UCSD-AML1 (cell line): ENCODE results near the gene NUP188.
A peak's percentile ranks its signal among the peaks of the same experiment; 100 is the strongest.

ENCODE experiments used
- DNase-seq: peaks from one replicate; lab custom pipeline; 2025; ENCODE audit not compliant: unreplicated experiment; lab: John Stamatoyannopoulos, UW

NUP188 gene, protein sequence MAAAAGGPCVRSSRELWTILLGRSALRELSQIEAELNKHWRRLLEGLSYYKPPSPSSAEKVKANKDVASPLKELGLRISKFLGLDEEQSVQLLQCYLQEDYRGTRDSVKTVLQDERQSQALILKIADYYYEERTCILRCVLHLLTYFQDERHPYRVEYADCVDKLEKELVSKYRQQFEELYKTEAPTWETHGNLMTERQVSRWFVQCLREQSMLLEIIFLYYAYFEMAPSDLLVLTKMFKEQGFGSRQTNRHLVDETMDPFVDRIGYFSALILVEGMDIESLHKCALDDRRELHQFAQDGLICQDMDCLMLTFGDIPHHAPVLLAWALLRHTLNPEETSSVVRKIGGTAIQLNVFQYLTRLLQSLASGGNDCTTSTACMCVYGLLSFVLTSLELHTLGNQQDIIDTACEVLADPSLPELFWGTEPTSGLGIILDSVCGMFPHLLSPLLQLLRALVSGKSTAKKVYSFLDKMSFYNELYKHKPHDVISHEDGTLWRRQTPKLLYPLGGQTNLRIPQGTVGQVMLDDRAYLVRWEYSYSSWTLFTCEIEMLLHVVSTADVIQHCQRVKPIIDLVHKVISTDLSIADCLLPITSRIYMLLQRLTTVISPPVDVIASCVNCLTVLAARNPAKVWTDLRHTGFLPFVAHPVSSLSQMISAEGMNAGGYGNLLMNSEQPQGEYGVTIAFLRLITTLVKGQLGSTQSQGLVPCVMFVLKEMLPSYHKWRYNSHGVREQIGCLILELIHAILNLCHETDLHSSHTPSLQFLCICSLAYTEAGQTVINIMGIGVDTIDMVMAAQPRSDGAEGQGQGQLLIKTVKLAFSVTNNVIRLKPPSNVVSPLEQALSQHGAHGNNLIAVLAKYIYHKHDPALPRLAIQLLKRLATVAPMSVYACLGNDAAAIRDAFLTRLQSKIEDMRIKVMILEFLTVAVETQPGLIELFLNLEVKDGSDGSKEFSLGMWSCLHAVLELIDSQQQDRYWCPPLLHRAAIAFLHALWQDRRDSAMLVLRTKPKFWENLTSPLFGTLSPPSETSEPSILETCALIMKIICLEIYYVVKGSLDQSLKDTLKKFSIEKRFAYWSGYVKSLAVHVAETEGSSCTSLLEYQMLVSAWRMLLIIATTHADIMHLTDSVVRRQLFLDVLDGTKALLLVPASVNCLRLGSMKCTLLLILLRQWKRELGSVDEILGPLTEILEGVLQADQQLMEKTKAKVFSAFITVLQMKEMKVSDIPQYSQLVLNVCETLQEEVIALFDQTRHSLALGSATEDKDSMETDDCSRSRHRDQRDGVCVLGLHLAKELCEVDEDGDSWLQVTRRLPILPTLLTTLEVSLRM (N-terminal part only)

DNA sequence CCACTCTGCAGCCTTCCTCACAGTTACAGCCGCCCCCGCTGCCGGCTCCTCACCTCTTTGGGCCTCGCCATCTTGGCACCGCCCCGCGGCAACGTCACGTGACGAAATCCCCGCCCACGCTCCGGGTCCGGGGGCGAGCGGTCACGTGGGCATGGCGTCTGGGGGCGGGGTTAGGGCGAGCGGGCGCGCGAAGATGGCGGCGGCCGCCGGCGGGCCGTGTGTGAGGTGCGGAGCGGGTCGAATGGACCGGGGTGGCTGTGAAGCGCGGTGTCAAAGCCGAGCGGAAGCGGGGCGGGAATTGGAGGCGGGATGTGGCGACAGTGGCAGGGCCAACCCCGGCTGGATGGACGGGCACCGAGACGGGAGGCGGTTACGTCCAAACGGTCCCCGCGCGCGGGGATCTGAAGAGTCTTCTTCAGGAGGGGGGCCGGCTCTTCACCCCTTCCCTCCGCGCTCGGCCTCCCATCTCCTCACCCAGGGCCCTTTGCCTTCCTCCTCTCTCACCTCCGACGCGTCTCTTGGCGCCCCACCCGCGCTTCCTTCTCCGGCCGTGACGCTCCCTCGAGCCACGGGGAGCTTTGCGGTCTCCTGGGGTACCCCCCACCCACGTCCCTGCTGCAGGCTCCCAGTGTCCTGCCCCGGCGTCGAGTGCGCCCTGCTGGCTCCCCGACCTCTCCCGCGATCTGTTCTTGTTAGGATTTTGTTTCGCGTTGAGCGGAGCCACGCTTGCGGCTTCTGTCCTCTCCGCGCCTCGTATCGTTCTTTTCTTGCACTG, at the start of gene NUP188, which contains the start of gene DOLK:
NUP188 (plus strand) TSS at position 173 of the 775 bp plus-strand sequence; CDS start at position 194, 21 bp downstream.
DOLK (minus strand) TSS at position 77 of the 775 bp plus-strand sequence. CDS start 300 bp downstream, outside the sequence.
- DNase-seq, result peak; percentile 95

DNA sequence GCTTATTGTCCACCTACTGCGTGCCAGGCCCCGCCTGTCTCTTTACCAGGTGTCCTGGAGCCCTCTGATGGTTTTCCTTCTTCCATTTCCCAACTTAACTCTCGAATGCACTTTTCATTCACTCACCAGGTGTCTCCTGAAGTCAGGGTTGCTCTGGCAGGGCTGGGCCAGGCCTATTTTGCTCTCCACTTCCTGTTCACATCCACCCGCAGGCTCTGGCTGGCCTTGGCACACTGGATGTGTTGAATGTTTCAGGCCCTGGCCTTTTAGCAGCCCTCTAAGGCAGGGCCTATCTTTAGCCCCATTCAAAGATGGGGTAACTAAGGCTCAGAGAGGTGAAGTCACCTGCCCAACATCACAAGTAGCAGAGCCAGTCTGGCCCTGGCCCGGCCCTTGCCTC, 49.1 kb upstream of the NUP188 start:
- DNase-seq, result no peak

DNA sequence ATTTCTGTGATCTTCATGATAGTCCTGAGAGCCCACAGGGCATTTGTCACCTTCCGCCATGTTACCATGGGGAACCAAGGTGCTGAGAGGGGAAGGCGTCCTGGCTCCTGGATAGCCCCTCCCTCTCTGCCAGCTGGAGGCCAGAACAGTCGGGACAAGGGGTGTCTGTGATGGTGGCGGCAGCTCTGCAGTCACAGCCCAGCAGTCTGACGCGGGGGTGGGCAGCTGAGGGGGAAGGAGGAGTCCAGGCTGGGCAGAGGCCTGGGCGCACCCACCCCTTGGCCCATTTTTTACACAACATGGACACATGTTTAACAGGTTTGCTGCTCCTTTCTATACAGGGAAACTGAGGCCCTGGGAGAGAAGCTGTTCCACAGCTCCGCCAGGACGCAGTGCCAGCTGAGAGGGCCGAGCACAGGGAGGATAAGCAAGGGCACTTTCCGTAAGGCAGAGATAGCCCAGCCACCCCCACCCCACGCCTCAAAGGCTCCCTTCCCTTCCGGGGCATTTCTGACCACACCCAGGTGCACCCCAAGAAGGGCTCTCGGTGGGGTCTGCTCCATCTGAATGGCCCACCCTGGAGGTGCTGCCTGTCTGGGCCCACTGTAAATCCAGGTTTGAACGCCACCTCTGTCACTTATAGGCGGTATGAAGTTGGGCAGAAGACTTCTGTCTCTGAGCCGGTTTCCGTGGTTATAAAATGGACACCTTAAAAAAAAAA, 48.5 kb upstream of the NUP188 start:
- DNase-seq, result no peak

DNA sequence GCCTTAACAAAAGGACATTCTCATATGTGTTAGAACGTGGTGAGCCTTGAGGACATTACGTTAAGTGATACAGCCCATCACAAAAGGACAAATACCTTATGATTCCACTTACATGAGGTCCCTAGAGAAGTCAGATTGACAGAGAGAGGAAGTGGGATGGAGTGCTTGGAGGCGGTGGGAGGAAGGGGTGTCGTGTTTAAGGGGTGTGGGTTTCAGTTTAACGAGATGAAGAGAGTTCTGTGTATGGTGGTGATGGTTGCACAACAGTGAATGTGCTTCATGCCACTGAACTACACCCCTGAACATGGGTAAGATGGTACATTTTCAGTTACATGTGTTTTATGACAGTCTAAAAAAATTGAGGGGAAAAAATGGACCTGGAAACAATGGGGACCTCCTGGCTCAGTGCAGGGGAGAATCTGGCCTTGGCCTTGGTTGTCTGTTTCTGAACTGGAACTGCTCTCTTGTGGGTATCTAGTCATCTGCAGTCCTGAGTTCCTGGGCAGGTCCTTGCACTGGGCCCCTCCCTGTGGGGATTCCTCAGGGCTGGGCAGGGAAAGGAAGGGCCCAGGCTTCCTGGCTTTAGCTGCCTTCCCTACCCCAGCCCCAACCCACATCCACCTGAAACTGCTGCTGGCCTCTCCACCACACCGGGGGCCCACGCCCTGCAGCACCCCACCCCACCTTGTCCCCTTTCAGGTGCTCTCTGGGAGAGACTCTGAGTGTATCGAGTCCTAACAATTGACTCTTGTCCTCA, 47.8 kb upstream of the NUP188 start:
- DNase-seq, result peak; percentile 37

DNA sequence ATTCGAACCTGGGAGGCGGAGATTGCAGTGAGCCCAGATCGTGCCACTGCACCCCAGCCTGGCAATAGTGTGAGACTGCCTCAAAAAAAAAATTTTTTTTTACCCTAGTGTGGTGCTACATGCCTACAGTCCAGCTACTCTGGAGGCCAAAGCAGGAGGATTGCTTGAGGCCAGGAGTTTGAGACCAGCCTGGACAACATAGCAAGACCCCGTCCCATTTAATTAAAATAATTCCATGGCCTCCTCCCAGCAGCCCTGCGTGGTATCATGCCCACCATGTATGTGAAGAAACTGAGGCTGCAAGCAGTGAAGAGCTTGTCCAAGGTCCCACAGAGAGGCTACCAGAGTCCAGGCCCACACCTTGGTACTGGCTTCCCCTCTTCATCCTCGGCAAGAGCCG, 46.1 kb upstream of the NUP188 start:
- no peak for DNase-seq

DNA sequence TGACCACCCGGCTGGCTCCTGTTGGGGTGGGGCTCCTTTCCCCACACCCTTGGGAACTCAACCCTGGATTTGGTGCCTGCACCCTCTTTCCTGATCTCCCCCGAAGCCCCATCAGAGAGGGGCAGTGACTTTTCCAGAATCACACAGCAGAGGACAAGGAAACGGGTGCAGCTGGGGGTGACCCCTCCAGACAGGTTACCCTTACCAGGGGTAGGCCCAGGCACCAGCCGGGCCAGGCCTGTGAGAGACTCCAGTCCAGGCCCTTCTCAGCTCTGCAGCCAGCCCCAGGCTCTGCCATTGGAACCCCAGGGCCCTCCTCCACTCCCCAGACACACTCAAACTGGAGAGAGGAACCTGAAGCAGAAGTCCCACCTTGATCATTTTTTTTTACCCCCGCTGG, 45.7 kb upstream of the NUP188 start:
- no peak for DNase-seq

DNA sequence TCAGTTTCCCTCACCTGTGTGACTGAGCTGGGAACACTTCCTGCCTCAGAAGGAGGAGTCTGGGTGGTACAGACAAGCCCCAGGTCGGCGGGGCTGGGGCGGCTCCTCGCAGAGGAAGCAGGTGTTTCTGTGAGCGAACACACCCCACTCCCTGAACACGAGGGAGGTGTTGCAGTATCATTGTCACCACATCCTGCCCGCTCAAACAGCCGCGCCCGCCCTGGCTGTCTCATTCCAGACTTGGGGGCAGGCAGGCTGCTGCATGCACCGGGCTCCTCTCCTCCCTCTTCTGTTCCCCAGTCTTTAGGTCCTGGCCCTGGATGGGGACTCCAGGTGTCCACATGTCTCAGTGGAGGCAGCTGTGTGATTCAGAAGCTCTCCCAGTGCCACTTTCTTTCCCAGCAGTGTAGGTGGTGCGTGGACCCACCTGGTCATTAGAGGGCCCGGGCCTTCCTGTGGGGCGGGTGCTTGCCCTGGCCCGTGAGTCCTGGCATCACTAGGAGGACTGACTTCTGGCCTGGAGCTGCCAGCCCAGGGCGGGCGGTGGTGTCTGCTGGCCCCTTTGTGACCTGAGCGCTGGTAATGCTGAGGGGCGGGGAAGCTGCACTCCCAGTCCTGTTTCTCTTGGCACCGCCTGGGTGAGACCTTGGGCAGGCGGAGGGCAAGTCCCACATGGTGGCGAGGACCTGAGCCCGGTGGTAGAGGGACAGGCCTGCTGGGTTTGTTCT, 45.0 kb upstream of the NUP188 start:
- peak; percentile 72 for DNase-seq

DNA sequence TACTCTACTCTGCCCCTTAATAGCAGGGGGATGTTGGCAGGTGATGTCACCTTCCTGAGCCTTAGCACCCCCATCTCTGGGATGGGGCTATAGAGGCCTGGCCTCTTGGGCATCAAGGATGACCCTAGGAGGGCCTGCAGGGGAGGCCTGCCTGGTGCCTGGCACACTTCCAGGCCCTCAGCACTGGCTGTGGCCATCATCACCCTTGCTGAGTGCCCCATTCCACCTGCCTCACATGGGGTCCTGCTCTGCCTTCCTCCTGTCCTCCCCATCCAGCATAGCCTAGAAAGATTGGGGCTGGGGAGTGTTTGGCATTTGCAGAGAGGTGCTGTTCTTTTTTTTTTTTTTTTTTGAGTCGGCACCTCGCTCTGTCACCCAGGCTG, 44.4 kb upstream of the NUP188 start:
- no peak for DNase-seq

DNA sequence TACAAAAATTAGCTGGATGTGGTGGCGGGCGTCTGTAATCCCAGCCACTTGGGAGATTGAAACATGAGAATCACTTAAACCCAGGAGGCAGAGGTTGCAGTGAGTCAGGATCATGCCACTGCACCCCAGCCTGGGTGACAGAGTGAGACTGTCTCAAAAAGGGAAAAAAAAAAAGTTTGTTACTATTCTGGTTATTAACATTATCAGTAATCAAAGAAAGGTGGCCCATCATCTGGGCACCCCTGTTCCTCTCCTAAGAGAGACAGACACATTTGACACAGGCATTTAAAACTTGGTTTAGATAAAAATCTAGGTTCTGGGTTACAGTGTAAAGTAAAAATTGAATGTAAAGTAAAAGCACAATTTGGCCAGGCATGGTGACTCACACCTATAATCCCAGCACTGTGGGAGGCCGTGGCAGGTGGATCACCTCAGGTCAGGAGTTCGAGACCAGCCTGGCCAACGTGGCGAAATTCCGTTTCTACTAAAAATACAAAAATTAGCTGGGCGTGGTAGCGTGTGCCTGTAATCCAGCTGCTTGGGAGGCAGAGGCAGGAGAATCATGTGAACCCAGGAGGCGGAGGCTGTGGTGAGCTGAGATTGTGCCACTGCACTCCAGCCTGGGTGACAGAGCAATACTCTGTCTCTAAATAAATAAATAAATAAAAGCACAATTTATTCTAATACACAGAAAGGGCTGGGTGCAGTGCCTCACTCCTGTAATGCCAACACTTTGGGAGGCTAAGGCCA, 43.5 kb upstream of the NUP188 start:
- DNase-seq, result no peak

DNA sequence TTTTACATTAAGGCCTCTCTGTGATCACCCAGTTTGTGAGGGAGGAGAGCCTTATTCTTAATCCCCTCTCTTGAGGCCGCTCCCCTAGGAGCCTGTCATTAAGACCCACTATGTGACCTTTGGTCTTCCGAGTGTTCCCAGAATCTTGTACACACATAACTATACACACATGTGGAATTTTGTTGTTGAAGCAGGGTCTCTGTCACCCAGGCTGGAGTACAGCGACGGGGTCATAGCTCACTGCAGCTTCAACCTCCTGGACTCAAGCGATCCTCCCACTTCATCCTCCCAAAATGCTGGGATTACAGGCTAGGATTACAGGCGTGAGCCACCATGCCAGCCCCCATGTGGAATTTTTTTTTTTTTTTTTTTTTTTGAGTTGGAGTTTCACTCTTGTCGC, 41.5 kb upstream of the NUP188 start:
- no peak for DNase-seq

DNA sequence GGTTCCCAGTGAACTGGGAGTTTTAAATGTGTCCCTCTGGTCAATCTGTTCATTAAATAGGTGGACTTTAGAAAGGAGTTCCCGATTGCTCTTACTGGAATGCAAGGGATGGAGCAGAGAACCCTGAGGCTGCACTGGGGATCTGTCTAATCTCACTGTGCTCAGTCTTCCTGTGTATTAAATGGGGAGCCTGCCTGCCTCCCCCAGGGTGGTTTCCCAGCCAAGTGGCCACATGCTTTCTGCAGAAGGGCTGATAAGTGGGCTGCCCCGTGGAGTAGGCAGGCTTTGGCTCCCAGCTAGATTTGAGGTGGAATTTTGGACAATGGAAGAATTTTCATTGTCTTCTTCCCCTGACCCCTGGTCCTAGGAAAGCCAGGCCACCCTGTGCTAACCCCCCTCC, 40.8 kb upstream of the NUP188 start:
- peak; percentile 18 for DNase-seq

DNA sequence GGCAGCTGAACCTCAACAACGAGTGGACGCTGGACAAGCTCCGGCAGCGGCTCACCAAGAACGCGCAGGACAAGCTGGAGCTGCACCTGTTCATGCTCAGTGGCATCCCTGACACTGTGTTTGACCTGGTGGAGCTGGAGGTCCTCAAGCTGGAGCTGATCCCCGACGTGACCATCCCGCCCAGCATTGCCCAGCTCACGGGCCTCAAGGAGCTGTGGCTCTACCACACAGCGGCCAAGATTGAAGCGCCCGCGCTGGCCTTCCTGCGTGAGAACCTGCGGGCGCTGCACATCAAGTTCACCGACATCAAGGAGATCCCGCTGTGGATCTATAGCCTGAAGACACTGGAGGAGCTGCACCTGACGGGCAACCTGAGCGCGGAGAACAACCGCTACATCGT, 39.1 kb upstream of the NUP188 start:
- DNase-seq, result no peak

DNA sequence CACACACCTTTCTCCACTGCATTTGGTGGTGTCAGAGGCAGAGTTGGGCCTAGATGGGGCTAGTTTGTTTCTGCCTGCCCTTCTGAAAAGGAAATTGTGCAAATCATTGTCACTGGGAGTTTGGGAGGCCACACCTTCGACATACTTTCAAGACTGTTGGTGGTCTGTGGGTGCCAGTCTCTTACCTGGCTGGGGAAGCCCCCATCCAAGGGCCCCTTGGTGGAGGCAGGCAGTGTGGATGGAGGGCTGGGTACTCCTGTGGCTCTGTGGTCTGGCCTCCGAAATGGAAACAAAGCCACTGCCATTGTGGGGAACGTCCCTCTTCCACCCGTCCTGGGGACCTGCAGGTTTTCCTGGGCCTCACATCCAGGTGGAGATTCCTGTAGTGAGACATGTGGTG, 37.6 kb upstream of the NUP188 start:
- DNase-seq, result no peak

DNA sequence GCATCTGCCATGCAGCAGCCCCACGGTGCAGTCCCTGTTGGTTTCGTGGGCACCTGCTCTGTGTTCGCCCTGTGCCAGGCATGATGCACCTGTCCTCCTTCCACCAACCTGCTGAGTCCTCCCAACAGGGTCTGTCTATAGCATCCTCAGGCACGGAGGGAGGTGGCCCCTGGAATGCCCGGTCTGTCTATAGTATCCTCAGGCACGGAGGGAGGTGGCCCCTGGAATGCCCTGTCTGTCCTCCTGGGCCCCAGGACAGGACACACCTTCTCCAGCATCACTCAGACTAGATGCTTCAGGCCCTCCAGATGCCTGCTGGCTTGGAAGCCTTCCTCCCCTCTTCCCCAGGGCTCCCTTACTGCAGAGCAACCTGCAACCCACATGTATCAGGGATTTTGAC, 36.6 kb upstream of the NUP188 start:
- DNase-seq, result no peak

DNA sequence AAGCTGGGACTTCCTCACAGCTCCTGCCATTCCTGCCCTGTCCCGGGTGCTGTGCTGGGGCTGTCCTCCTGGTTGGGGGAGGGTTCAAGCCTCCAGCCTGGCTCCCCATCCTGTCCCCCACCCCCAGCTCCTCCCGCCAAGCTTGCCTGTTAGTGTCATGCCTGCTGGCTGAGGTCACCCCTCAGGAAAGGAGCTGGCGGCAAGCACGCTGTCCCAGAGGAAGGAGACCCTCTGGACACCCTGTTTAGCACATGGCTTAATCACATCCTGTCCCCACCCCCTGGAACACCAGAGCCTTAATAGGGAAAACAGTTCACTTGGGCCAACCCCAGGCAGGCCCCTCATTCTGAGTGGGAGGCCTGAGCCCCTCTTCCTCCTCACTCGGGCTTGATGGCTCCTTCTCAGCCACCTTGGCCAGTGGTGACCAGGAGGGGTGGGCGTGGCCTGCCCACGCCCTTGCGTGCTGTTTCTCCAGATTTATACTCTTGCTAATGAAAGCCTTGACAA, 35.9 kb upstream of the NUP188 start:
- DNase-seq, result peak; percentile 72

DNA sequence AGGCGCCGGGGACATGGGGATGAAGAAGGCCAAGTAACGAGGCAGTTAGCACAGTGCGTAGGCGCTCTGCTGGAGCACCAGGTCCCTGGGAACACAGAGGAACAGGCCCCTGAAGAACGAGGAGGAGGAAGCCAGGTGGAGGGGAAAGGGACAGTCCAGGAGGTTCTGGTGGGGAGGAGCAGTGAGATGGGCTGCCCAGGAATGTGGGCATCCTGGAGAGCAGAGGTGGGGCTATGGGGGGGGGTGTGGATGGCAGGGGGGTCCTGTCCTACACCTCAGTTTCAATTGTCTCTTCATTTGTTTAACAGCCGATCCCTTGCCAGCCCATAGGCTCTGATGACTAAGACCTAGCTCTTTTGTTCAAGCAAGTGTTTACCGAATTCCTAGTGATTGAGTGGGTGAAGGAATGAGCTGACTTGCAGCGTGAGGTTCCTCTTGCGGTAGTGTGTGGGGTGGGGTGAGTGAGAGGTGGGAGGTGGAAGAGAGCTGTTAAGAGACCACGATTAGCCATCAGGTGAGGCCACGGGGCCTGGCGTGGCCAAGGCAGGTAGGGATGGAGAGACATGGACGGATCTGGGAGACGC, 35.1 kb upstream of the NUP188 start:
- DNase-seq, result no peak
